Measurements from ENCODE around the gene CPN2. TPM values are rescaled to one million over a fixed set of nuclear protein-coding genes. Genes with fewer than 3 reads are reported as not detected.

The CPN2 gene
- total and polyA plus RNA-seq, 2 of the 8 experiments (the other 6 are each of a cell fraction or from before 2014, with no cell fraction given): 0.03 TPM; not detected in 1

DNA sequence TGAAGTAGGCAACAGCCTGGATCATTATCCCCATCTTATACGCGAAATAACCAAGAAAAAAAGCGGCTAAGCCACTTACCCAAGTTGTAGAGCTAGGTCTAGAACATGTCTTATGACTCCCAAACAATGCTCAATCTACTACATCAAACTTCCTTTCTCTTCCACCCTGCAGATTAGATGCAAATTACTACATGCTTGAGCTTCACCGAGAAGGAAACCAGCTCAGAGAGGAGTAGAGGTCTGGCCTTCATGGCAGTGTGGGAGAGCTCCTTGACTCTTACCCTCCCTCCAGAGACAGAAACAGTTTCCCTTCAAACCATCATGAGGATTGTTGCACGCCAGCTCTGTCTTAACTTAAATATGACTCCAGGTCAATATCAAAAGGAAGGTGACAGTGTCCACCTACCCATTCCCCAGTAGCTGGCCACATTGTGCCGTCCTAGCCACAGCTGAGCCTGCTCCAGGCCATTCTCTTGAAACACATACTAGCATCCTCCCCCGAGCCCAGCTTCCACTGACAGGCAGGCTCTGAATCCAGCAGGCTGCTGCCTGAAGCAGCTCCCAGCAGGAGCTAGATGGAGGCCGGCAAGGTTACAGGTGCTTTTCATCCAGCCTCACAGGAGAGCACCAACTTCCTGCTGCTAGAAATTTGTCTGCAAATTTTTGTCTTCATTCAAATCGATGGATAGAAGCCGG lies 56.8 kb downstream of the CPN2 start:
- POLR2A ChIA-PET (ENCODE audit: partially characterized antibody): interaction anchor here (0.8 to 6.5 kb wide), 10 partner anchors 8 to 160 kb away, joined by 3 to 42 read pairs (median 5); partner anchors contain the start of gene HES1
- CTCF ChIA-PET (ENCODE audit: partially characterized antibody): interaction anchor here (0.6 to 1.7 kb wide), 11 partner anchors 8 to 163 kb away, joined by 3 to 9 read pairs (median 4); no protein-coding TSS in a partner anchor

More for the DNA sequence above, 56.8 kb downstream of the CPN2 start:
- Histone ChIP-seq H3K23ac (ENCODE audit: insufficient read length) (no peak overlapping the region), H2BK120ac (replicated peaks; ENCODE audit: low read depth, low read length) (peak overlapping the region; percentile 19), H3K23me2 (ENCODE audit: low read depth, low read length) (no peaks in the 10 kb centered on the region; the same call in 1 of the 2 replicates), H3K79me1 (ENCODE audit: low read depth, low read length) (no peaks in the 10 kb centered on the region), H3K27me3 (replicated peaks in 1 of 4; ENCODE audit: control insufficient read depth in 3 of 4, extremely low read depth in 1 of 4, insufficient read depth in 3 of 4, low read length in 3 of 4) (peaks cover 0 to 3% (median 0%) of the 10 kb centered on the region in 4 experiments; a peak in 1 of 7 replicates), H4K91ac (replicated peaks; ENCODE audit: insufficient read length, low read length) (peak overlapping the region; percentile 25), H3K9me3 (ENCODE audit: insufficient read depth in 2 of 2, low read depth in 1 of 2, low read length in 1 of 2) (no peaks in the 10 kb centered on the region), H3K4ac (replicated peaks; ENCODE audit: insufficient read length, low read depth, low read length) (no peak overlapping the region), H3K27ac (ENCODE audit: low read depth, low read length) (no peak overlapping the region), H2BK5ac (ENCODE audit: low read depth, low read length) (peak overlapping the region; percentile 55; the same call in 1 of the 2 replicates), H3K4me2 (ENCODE audit: insufficient read depth in 1 of 2, low read depth in 2 of 2, low read length in 2 of 2) (peak overlapping the region in 1 of 2 experiments; percentile 0; a peak in 1 of 4 replicates), H4K8ac (ENCODE audit: extremely low read depth, insufficient read depth, low read length) (no peak overlapping the region), H3K36me3 (ENCODE audit: control insufficient read depth in 2 of 4, insufficient read depth in 4 of 4, low read length in 3 of 4) (no peaks in the 10 kb centered on the region), H3K79me2 (ENCODE audit: control insufficient read depth in 1 of 2, insufficient read depth in 2 of 2, low read length in 2 of 2) (no peaks in the 10 kb centered on the region), H3K4me1 (replicated peaks in 1 of 4; ENCODE audit: control insufficient read depth in 3 of 4, insufficient read depth in 4 of 4, low read length in 3 of 4) (peaks cover 14 to 31% (median 20%) of the 10 kb centered on the region in 4 experiments), H3K4me3 (ENCODE audit: extremely low read depth in 1 of 4, insufficient read depth in 2 of 4, low read depth in 3 of 4, low read length in 4 of 4) (no peak overlapping the region), H2BK12ac (ENCODE audit: low read depth, low read length) (peak overlapping the region; percentile 93), H4K5ac (ENCODE audit: insufficient read length, low read depth, low read length) (no peak overlapping the region), H3K18ac (ENCODE audit: extremely low read depth, low read length) (peak overlapping the region; percentile 84), H2AFZ (ENCODE audit: low read length) (no peak overlapping the region), H3K9ac (replicated peaks in 1 of 4; ENCODE audit: extremely low read depth in 1 of 4, low read depth in 3 of 4, low read length in 3 of 4) (no peak overlapping the region; a peak in 1 of 7 replicates), H3K56ac (replicated peaks; ENCODE audit: insufficient read length, low read depth, low read length) (no peak overlapping the region), H3K14ac (ENCODE audit: insufficient read length) (no peak overlapping the region), H2BK15ac (ENCODE audit: low read length) (peak overlapping the region; percentile 32), H4K20me1 (replicated peaks in 1 of 2; ENCODE audit: control insufficient read depth in 1 of 2, insufficient read depth in 2 of 2, low read length in 2 of 2) (no peaks in the 10 kb centered on the region), H2BK20ac (ENCODE audit: low read length) (peak overlapping the region; percentile 97), H2AK5ac (ENCODE audit: low read depth, low read length) (no peak overlapping the region)
- FAIRE-seq (no peak), DNase-seq (ENCODE audit: low read depth in 1 of 2, low spot score in 2 of 2) (no peak)
- TF ChIP-seq TBP (IDR thresholded peaks at IDR 0.05; ENCODE audit: low read depth, low read length) (peak; percentile 33; the same call in 1 of the 2 replicates), KDM1A (IDR thresholded peaks at IDR 0.05; ENCODE audit: borderline replicate concordance, low read length) (peak; percentile 18; the same call in 1 of the 2 replicates), RBBP5 (IDR thresholded peaks at IDR 0.05; ENCODE audit: borderline replicate concordance, low read depth, low read length) (no peak), HDAC2 (IDR thresholded peaks at IDR 0.05; ENCODE audit: borderline replicate concordance in 1 of 2, low read depth in 2 of 2, low read length in 2 of 2) (0 out of 4 replicates have a peak, but pooled peaks of 1 of the 2 experiments have one; percentile 53)
- WGBS, 2 experiments (ENCODE audit: extremely low coverage in 1 of 2, insufficient coverage in 1 of 2, insufficient read length in 1 of 2, insufficient replicate concordance in 2 of 2, low coverage in 1 of 2, low lambda C conversion rate in 2 of 2, missing lambda C conversion rate in 1 of 2): 43% methylated on average over 10 of the region's 10 CpGs; no CpG with 5 or more reads in 1 of the 2 experiments

Data from H1 (cell line).